Activated CD4-positive, alpha-beta T cell treated with anti-CD3 and anti-CD28 coated beads for 24 hours (primary cell): ENCODE results near the gene NINJ2.

Experiments
- DNase-seq, 2 donors: peaks; one replicate each; pipeline ENCODE4 v3.0.0-alpha.2; 2020; ENCODE audit warnings: low read depth in 2 of 2

The NINJ2 gene

GRCh38 chr12:547883-548470 lies 115.3 kb downstream of the NINJ2 start:
- DNase-seq = no peak

- DNase-seq = peak; percentile 45 to 70
Measured at GRCh38 chr12:546920-547845, 116.1 kb downstream of the NINJ2 start.

- no peak for DNase-seq
Measured at GRCh38 chr12:546265-546919, 116.9 kb downstream of the NINJ2 start.

GRCh38 chr12:545835-546234 lies 117.4 kb downstream of the NINJ2 start:
- DNase-seq = no peak

GRCh38 chr12:544941-545635 lies 118.2 kb downstream of the NINJ2 start:
- no peak for DNase-seq

GRCh38 chr12:544142-544541 lies 119.1 kb downstream of the NINJ2 start:
- no peak for DNase-seq

GRCh38 chr12:543114-543451 lies 120.2 kb downstream of the NINJ2 start:
- DNase-seq = no peak

GRCh38 chr12:542395-543113 lies 120.7 kb downstream of the NINJ2 start:
- DNase-seq = no peak

- DNase-seq = no peak
Measured at GRCh38 chr12:541676-542324, 121.4 kb downstream of the NINJ2 start.

GRCh38 chr12:539540-540310 lies 123.5 kb downstream of the NINJ2 start:
- no peak for DNase-seq

- DNase-seq = no peak
Measured at GRCh38 chr12:538731-539539, 124.3 kb downstream of the NINJ2 start.

GRCh38 chr12:537772-538171 lies 125.5 kb downstream of the NINJ2 start:
- DNase-seq = no peak

- no peak for DNase-seq
Measured at GRCh38 chr12:536751-537245, 126.4 kb downstream of the NINJ2 start.

- no peak for DNase-seq
Measured at GRCh38 chr12:535396-535795, 127.8 kb downstream of the NINJ2 start.

- no peak for DNase-seq
Measured at GRCh38 chr12:534216-534615, 129.0 kb downstream of the NINJ2 start.

- DNase-seq = no peak
Measured at GRCh38 chr12:533718-534117, 129.5 kb downstream of the NINJ2 start.

- DNase-seq = no peak
Measured at GRCh38 chr12:532908-533565, 130.2 kb downstream of the NINJ2 start.

- DNase-seq = no peak
Measured at GRCh38 chr12:531951-532585, 131.2 kb downstream of the NINJ2 start.
